LNCAP (cell line): Measurements from ENCODE around the gene UBB.

ENCODE experiments used
- TF ChIP-seq, protein P1 (sequence below): fragments of 450-650 bp; IDR thresholded peaks from 2 replicates; pipeline ENCODE4 v1.5.1; 2017; ENCODE audit warnings: mild to moderate bottlenecking

UBB gene

DNA sequence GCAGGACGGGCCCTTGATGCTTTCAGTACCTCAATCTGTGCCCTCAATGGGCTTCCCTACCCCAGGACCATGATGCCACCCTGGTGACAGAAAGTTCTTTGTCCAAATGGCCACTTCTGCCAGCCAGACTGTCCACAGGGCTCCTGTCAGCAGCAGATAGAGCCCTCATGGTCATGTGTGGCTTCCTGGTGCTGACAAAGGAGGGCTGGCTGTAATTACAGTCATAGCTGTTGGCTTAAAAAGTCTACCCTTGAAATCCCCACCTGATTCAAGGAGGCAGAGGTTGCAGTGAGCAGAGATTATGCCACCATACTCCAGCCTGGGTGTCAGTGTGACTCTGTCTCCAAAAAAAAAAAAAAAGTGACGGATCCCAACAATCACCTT lies 37.8 kb downstream of the UBB start:
- TF ChIP-seq, protein P1, sequence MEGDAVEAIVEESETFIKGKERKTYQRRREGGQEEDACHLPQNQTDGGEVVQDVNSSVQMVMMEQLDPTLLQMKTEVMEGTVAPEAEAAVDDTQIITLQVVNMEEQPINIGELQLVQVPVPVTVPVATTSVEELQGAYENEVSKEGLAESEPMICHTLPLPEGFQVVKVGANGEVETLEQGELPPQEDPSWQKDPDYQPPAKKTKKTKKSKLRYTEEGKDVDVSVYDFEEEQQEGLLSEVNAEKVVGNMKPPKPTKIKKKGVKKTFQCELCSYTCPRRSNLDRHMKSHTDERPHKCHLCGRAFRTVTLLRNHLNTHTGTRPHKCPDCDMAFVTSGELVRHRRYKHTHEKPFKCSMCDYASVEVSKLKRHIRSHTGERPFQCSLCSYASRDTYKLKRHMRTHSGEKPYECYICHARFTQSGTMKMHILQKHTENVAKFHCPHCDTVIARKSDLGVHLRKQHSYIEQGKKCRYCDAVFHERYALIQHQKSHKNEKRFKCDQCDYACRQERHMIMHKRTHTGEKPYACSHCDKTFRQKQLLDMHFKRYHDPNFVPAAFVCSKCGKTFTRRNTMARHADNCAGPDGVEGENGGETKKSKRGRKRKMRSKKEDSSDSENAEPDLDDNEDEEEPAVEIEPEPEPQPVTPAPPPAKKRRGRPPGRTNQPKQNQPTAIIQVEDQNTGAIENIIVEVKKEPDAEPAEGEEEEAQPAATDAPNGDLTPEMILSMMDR, result no peak

DNA sequence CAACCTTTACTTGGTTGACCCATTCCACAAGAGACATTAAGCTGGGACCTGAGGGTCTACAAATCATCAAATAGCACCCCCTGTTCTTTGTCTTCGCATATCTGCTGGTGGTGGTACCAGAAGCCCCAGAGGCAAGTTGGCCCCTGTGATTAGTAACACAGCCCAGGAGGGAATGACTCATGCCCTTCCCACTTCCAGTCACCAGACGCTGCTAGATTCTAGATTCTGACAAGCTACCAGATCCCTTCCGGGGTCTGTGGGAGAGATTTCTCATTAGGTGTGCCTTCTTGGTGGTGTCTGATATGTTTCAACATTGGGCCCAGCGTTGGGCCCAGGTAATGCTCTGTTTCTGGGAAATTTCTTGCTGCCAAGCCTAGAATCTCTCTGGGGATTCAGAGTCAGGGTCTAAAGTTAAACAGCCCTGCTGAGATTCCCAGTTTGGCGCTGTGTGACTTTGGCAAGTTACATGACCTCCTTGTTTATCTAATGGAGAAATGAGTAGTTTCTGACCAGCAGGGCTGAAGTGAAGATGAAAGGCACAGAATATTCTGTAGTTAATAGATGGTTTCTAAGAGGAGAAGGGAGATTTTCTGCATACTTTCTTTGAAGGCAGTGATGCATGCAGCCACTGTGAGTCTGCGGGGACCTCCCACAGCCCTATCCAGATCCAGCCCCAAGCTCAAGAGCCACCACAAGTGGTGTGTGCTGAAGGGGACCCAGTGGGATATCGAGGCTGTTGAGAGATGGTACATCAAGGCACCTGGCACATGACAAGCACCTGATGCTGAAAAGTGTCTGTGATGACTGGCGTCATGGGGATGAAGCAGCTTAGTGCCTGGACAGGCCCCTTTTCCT lies 38.4 kb downstream of the UBB start:
- TF ChIP-seq, protein P1, result no peak

DNA sequence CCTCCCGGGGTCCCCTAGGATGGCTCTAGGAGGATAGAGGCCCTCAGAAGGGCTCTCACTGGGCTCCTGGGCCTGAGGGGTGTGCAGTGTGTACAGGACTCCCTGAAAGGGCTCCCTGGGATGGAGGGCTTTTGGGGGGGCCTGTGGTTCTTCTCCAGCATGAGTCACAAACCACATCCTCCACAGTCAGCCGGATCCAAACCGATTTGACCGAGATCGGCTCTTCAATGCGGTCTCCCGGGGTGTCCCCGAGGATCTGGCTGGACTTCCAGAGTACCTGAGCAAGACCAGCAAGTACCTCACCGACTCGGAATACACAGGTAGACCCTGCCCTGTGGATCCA lies 39.0 kb downstream of the UBB start:
- TF ChIP-seq, protein P1, result no peak

DNA sequence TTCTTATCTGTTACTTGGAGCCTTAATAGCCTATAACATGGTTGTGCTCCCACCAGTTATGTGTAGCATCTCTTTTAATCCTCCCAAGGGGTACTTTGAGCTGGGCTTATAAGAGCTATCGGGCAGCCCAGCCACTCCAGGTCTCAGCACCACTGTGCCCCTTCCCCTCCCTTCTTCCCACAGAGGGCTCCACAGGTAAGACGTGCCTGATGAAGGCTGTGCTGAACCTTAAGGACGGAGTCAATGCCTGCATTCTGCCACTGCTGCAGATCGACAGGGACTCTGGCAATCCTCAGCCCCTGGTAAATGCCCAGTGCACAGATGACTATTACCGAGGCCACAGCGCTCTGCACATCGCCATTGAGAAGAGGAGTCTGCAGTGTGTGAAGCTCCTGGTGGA lies 41.5 kb downstream of the UBB start:
- TF ChIP-seq, protein P1, result no peak

DNA sequence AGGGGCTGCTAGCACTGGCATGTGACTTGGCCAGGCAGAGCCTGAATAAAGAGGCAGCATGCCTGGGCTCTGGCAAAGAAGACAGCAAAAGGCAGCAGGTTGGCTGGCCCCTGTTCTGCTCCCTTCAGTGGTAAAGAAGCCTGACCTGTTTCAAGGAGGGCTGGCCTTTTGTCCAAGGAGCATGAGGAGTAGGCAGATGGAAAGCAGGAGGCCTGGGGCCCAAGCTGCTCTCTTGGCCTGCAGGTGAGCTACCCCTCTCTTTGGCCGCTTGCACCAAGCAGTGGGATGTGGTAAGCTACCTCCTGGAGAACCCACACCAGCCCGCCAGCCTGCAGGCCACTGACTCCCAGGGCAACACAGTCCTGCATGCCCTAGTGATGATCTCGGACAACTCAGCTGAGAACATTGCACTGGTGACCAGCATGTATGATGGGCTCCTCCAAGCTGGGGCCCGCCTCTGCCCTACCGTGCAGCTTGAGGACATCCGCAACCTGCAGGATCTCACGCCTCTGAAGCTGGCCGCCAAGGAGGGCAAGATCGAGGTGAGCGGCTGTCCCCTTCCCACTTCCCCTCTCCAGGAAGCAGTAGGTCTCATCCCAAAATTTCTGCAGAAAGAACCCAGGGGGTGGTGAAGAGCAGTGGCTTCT lies 42.5 kb downstream of the UBB start:
- TF ChIP-seq, protein P1, result no peak

DNA sequence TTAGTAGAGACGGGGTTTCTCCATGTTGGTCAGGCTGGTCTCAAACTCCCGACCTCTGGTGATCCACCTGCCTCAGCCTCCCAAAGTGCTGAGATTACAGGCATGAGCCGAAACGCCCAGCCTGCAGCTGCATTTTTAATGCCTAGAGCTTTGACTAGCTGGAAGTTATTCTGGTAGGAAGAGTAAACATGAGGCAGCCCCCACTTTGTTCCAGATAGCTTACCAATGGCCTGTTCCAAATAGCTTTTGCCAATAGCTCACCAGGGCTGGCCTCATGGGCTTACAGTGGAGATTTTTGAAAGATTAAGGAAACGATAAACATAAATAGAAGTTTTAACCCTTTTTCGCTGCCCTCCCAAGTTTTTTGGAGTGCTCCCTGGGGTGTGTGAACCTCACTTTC lies 44.3 kb downstream of the UBB start:
- TF ChIP-seq, protein P1, result no peak

DNA sequence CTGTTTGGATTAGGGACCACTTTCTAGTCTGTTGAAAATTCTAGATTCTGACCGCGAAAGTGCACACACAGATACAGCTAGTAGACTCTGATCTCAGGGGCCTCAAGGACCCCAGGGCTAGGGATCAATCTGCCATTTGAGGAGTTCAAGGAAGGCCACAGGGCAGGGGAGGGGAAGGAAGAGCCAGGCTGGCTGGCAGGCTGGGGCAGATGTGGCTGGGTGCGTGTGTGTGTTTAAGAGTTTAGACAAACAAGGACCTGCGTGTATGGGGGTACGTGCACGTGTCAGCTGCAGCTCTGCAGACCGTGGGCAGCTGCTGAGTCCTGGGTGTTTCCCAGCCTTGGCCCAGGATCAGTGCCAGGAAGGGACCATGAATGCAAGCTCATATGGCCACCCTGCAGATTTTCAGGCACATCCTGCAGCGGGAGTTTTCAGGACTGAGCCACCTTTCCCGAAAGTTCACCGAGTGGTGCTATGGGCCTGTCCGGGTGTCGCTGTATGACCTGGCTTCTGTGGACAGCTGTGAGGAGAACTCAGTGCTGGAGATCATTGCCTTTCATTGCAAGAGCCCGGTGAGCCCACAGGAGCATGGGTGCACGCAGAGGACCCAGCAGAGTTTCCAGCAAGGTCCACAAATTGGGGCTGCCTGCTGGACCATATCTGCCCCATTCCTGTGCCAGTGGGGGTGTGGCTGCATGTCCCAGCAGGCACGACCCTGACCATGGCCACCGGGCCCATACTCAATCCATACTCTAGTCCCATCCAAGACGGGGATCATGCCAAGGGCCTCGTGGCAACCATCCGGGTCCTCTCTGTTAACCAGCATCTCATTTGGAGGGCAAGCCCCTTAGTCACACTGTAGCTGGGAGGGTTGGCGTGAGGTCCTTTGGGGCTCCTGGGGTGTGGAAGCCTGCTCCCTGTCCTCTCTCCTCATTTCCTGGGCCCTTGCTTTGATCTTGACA lies 45.1 kb downstream of the UBB start:
- TF ChIP-seq, protein P1, result no peak
